Measurements from ENCODE around the gene PRR5L.

PRR5L gene

DNA sequence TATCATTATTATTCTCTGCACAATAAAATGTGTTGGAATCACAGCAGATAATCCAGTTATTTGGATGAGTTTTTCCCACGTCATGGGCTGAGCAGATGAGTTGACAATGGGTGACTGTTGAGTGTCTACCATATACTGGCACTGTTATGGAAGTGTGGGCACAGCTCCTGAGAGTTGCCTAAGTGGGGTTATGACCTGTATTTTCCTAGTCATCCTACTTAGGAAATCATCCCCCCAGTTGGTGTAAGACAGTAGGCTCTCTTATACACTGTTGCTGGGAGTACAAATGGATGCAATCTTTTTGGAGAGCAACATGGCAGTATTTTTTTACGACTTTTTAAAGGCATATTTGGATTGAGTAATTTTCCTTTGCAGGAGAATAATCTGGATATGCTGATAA, 147.6 kb downstream of the PRR5L start:
- DNase-seq: no peak

DNA sequence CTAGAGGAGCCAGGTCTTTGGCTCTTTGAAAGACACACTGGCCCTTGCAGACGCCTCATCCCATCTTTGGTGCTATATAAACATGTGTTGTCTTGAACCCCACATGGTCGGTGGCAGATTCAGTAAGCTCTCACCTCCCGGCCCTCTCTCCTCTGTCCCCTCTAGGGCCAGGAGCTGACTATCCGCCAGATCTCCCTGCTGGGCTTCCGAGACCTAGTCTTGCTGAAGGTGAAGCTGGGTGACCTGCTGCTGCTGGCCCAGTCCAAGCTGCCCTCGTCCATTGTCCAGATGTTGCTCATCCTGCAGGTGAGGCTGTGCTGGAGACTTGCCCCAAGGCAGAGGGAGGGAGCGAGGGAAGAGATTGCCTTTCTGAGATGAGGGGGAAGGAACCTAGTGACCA, 150.0 kb downstream of the PRR5L start:
- DNase-seq: no peak

DNA sequence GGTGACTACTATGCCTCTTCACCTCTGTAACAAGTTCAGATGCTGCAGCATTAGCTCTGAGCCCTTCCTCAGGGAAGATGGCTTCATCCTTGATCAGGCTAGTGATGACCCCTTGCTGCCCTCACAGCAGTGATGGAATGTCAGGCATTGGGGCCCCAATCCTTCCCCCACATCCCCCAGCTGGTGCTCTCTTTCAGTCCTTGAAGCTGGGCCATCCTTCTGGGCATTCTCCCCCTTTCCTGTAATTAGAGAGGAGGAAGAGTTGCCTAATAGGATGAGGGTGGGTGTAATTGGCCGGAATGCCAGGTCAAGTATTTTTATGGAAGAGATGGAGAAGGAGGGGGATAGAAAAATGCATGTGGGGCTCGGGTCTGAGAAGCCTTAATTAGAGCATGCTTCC, 151.4 kb downstream of the PRR5L start:
- DNase-seq: no peak

DNA sequence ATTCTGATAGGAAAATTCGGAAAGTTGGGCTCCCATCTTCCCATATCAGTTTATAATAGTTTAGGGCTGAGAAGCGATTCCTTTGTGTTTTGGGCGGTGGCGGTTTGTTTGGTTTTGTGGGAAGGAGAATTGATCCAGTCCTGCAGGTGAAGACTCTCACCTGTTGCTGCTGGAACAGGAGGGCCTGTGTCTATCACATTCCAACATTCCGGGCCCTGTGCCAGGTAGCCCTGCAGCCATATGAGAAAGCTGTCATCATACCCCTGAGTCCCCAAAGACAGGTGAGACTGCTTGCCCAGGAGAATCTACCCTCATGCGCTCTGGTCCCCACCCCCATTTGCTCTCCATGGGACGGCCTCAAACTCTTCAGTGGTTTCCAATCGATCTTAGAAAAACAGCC, 151.9 kb downstream of the PRR5L start:
- no peak for DNase-seq

DNA sequence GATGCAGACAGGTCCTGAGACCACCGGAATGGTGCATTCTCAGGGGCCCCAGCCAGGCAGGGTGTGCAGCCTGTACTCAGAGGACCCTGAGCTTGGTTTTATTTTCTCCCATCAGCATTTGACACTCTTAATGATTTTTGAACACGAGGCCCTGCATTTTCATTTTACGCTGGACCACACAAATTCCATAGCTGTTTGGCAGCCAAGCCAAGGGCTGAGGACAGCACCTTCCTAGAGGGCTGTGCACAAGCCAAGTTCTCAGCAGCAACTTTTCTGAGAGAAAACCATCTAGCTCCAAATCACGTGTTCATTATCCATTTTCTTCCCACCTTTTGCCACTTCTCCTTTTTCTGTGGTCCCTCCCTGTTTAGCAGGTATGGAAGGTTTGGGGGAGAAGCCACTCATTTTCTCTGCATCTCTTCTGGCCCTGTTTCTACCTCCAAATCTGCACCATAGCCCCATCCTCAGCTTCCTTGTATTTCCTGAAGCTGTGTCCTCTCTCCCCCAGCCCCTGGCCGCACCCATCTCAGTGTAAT, 153.5 kb downstream of the PRR5L start:
- DNase-seq: no peak

DNA sequence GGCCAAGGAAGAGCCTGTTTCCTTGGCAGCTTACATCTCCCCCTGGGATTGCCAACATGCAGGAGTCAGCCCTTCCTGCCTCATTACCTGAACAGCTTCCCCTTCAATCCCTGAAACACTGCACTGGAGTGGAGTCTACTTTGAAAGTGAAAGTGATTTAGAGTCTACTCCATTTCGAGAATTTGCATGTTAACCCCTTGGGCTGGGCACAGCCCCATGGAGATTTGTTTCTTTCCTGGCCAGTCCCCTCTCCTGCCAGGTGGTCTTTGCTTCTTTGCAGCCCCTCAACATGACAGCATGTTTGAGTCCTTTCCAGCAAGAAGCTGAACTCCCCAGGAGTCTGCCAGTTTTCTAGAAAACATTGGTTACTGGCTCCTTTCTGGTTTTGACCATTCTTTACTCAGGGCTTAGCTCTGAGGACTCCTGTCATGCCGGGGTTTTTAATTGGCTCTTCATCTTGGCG, 154.1 kb downstream of the PRR5L start:
- DNase-seq: no peak

DNA sequence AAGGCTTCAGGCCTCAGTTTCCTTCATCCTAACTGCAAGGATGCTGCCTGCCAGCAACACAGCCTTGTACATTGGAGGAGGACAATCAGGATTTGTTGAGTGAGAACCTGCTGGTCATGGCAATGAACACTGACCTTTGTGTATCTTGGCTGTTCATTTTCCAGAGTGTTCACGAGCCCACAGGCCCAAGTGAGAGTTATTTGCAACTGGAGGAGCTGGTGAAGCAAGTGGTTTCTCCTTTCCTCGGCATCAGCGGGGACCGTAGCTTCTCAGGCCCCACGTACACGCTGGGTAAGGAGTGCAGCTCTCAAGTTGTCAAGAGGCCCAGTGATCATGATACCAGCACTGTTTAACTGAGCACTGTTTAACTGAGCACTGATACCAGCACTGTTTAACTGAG, 155.0 kb downstream of the PRR5L start:
- DNase-seq: no peak

DNA sequence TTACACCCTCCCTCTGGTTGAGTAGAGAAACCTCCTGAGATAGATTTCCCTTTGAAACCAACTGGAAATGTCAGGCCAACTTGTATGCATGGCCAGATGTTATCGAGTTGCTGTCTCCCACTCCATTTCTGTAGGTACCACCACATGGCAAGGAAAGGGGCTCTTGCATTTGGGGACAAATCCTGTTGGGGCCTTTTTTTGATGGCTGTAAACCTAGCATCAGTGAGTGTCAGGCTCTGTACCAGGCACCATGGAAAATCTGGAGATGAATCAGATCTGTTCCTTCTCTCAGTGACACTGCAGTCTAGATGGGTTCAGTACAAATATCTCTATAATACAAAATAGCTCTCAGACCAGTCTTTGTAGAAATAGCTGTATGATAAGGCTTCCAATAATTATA, 155.6 kb downstream of the PRR5L start:
- DNase-seq: no peak

DNA sequence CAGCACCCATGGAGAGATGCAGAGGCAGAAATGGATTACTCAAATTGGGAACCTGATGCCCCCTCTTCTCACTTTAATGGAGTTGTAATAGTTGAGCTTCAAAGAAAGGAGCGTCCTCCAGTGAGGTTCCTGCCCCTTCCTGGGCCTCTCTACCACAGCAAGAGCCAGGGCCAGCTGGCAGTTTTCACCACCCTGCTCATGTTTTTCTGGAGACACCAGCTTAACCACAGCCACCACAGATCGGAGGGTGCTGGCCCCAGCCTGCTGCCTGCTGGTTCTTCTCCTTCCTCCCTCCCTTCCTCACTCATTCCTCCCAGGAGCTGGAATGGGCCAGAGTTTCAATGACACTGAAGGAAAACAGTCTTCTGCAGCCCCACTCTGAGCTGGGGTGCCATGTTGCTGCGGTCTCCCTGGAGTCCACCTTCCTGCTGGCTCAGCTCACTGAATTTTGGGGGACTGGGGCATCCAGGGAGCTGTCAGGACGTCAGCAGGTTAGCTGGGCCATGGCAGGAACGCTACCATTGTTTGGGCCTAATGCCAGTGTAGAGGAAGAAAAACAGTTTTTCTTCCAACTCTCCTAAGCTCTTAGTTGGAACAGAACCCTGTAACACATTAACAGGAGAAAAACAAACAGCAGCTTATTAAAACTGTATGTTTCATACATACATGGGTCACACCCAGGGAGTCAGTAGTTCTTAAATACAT, 156.3 kb downstream of the PRR5L start:
- no peak for DNase-seq

DNA sequence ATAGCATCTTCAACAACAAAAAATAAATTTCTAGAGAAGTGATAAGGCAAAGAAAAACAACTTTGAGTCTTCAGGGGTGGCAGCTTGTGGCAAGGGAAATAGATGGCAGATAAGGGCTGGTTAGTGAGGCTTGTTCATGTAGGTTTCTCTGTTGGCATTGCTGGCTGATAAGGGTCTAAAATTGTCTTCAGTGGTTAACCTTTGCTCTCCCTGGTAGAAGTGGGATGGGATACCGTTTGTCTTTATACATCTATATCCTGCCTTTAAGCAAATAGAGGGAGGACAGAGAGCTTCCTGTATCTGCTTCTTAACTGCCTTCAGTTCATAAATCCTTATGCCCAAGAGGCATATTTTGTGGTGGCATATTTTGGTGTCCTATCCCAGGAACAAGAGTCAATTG, 156.9 kb downstream of the PRR5L start:
- no peak for DNase-seq

DNA sequence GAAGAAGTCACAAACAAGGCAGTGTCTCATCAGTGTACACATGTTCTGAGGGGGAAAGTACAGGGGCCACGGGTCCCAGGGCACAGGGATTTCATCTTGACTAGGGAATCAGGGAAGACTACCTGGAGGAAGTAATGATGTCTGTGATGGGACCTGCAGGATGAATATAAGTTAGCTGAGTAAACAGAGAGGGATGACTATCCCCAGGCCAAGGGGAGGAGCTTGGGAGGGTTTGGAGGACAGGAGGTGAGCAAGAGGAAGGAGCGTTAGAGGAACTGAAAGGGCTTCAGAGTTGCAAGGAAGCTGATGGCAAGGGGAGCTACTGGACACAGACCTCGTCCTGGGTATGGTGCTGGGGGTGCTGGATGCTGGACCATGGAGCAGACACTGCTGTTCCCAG, 157.6 kb downstream of the PRR5L start:
- DNase-seq: no peak

DNA sequence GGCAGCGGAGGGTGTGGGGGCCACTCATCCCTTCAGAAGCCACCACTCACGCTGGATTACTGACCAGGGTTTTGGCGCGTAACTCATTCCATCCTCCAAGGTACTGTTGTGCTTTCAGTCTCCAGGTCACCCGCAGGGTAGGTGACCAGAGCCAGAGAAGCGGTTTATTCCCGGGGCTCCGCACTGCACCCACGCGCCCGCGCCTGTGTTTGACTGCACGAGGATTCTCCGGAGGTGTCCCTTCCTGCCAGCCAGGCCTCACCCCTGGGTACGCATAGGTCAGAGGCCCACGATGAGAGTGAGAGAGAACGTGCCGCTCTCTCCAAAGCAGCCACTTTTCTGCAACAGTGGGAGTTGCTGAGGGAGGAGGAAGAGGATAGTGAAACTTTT, 158.5 kb downstream of the PRR5L start:
- DNase-seq: no peak

DNA sequence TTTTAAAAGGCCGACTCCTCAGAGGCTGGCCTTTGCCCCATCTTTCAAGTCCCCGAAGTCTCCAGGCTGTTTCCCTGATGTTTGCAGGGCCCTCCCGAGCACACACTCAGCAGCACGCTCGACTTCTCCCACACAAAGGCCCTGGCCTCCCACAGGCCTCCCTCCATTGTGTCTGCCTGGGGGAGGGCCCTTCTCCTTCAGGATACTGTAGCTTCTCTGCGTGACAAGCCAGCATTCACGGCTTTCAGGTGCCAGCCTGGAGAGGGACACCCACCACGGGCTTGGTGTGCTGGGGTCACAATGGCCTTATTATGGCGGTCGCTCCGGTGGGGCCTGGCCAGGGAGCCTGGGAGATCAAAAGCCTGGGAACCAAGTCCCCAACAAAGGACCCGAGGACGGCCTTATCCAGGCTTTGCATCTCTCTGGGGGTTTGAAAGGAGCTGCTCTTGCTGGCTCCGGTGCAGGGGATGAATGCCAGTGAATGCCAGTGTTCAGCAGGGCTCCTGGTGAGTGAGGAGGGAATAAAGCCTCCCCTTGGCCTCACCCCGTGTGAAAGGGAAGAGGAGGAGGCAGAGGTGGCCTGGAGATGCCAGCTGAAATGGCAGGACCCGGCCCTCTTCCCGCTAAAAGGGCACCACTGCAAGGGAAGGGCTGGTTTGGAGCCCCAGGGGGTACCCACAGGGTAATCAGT, 159.0 kb downstream of the PRR5L start:
- no peak for DNase-seq

DNA sequence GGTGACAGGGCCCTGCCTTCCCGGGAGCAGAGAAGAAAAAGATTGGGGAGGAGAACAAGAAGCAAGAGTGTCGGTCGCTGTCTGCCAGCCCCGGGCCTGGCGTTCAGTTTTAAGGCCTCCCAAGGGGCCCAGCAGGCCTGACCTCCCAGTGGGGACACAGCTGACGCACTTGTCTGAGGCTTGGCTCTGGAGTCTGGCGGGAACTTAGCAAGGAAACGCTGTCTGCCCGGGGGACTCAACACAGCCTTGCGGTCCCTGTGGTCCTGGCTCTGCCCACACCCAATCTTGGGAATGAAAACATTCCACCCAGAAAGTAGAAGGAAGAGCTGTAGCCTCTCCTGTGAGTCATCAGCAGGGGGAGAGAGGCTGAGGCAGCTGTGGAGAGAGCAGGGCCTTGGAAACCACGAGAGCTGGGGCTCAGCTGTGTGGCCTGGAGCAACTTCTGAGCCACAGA, 159.6 kb downstream of the PRR5L start:
- DNase-seq: no peak

DNA sequence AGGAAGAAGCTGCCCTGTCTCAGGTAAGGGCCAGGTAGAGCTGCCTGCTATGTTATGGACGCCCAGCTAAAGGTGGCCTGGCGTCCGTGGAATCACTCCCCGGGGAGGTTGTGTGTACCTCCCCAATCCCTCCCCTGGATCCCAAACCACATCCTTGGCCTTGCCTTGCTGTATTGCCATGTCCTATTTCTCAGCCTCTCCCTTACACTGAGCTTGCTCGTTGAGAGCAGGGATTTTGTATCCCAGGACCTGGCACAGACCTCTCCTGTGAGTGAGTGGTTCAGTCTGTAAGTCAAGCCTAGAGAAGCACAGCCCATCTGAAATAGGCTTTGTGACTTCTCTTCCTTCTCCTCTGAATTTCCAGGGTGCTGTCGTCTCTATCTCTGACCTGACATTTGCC, 160.1 kb downstream of the PRR5L start:
- DNase-seq: no peak

DNA sequence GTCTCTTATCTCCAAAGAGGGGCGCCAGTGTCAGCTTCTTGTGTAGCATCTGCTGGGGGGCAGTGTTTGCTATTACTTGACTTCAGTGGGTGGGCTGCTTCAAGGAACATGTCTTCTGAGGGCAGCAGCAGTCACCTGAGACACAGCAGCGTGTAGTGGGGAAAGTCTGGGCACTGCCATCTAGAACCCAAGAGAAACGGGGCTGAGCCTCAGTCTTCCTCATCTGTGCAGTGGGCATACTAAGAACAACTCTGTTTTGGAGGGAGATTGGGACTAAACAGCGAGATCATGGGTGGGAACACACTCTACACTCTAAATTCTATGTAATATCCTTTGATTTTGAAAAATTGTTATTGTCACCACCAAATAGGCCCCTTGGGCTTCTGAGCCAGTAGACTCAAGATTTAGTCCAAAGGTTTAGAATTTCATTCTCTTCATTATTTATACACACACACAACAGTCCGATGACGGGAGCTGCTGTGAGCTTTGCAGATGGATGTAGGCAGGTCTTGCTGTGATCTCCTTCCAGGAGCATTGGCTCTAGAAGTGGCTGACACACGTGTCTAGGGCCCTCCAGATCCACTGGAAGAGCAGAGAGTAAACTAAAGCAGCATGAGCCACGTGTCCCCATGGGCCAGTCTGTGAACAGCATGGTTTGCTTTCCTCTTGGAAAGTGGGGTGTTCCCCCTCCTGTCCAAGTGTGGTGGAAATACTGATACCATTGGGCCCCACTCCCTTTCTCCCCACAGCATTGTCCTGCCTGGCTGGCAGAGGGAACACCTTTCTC, 162.2 kb downstream of the PRR5L start:
- no peak for DNase-seq

DNA sequence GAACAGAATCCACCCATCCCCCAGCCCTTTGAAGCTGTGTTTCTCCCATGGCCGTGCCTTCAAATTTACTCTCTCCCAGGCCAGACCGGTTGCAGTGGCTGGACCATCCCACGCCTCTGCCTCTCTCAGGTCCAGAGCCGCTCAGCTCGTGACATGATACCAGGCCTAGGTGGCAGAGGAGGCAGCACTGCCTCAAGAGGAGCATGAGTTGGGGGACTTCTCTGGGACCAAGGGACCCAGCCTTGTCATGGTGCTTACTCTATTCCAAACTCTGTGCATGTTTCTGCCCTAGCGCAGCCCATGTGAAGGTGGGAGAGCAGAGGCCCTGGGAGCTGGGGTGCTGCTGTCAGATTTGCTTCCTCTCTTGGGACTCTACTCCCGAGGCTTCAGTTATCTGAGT, 163.0 kb downstream of the PRR5L start:
- DNase-seq: no peak

DNA sequence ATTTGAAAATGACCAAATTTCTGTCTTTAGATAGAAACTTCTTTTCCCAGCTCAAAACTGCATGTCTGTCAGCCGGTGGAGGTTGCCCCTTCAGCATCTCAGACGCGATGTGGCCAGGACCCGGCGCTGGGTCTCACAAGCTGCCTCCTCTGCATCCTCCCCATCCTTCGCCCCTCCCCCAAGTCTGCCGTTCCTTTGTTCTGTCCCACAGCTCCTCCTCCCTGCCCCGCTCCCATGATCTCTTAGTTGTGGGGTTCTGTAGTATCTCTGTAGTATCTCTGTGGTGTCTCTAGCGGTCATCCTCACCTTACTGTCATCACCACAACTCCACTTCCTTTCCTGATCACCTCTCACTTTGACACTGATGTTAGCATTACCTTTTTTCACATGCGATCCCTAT, 164.1 kb downstream of the PRR5L start:
- DNase-seq: no peak

DNA sequence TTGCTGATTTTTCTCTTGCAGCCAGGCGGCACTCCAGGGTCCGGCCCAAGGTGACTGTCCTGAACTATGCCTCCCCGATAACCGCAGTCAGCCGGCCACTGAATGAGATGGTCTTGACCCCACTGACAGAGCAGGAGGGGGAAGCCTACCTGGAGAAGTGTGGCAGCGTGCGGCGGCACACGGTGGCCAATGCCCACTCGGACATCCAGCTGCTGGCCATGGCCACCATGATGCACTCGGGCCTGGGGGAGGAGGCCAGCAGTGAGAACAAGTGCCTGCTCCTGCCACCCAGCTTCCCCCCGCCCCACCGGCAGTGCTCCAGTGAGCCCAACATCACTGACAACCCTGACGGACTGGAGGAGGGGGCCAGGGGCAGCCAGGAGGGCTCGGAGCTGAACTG, 166.2 kb downstream of the PRR5L start:
- DNase-seq: no peak

DNA sequence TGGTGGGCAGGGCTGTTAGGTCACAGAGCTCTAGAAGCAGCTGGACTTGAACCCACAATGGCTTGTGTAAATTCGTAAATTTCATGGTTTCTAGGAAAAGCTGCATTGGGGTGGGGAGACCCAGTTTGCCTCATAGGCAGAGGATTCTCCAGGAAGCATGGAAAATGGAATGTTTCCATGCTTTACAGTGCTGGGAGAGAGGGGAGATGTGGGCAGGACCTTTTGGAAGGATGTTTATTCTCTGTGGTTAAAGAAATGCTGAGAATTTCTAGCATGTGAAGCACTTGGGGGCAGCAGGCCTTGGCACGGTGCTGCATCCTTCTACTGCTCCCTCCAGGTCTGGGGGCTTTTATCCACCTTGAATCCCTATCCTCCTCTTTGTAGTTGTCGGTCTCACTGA, 167.7 kb downstream of the PRR5L start:
- no peak for DNase-seq

DNA sequence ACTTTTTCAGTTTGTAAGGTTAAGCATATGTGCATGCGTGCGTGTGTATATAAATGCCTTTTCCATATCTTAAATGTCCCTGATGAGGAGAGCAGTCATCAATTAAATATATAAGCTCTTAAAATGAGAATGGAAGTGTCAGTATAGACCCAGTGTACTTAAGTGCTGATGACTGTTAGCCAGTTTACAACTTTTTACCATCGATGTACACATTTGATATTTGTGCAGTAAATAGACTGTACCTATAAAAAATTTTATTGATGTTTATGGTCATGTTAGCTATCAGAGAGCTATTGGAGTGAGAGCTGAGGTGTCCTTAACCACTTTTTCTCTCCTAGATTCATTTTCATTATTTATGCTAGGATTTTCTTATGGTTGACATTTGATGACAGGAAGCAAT, 168.6 kb downstream of the PRR5L start:
- no peak for DNase-seq

DNA sequence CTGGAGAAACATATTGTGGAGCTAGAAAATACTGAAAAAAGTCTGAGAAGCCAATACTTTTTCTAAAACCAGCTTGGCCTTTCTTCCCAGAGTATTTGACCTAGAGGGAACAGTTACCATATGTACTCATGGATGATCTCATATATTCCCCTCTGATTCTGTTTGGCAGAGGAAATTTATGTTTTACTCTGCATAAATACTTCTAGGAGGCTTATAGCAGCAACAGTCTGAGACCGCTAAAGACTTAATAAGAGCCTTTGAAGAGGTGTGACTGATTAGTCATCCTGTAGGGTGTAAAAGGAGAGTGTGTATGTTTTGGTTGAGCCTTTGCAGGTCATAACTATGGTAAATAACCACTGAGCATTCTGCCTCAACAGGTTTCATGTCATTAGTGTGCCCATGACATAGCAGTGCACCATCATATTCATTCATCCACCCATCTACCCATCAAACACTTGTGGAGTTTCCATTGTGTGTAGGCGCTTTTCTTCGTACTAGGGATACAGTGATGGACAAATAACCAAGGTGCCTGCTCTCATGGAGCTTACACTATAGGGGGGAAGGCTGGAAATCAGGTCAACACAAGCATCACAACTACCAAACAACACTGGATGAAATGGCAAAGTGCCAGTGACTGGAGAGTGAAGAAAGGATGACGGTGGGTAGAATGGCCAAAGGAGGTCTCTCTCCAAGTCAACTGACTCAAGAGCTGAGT, 169.5 kb downstream of the PRR5L start:
- DNase-seq: no peak

DNA sequence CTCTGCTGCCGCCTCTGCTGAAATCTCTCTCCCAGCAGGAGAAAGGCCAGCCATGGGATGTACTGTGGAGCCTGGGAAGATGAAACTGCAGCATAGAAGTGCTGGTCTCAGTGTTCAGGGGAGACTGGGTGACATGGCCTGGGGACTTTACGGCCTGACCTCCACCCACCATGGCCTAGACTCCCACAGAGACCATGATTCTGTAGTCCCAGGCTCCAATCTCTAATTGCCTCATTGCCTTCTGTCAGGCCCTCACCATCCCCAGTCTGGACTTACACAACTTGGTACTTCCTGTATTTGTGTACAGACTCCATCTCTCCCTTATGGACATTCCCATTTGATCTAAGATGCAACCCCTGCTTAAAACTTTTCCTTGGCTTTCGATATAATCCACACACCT, 170.9 kb downstream of the PRR5L start:
- no peak for DNase-seq

Data from NCI-H524 (cell line).